Activated CD8-positive, alpha-beta T cell treated with anti-CD3 and anti-CD28 coated beads, Interleukin-2, amount 10 ng/mL, durations not matched to agents 7 days and 5 days (primary cell): ENCODE data around the gene ABCC12. TPM values are rescaled to one million over a fixed set of nuclear protein-coding genes. Genes with fewer than 3 reads are reported as not detected.

Experiments used
- ATAC-seq: fragments of 150-1000 bp; cut with Tn5 transposase; one replicate; pipeline ENCODE4 v1.10.0; 2021; ENCODE audit warnings: moderate library complexity
- CTCF ChIA-PET: fragments of 350-600 bp; sonication (Branson Sonifier 250); formaldehyde crosslinking; loops from one replicate; lab custom pipeline; 2021; ENCODE audit warnings: antibody characterized with exemption; lab: Charles Lee
- POLR2A ChIA-PET: fragments of 350-600 bp; sonication (Branson Sonifier 250); formaldehyde crosslinking; loops from one replicate; lab custom pipeline; 2021; ENCODE audit warnings: antibody characterized with exemption; lab: Charles Lee
- DNase-seq: peaks from one replicate; pipeline ENCODE4 v3.0.0-alpha.2; 2020
- H3K27ac Mint-ChIP-seq: one replicate; pipeline ENCODE4 v1.8.0; 2021; ENCODE audit warnings: mild to moderate bottlenecking, mixed read lengths
- H3K27me3 Mint-ChIP-seq: one replicate; pipeline ENCODE4 v1.8.0; 2021; ENCODE audit warnings: low read depth, mixed read lengths
- H3K36me3 Mint-ChIP-seq: one replicate; pipeline ENCODE4 v1.8.0; 2021; ENCODE audit warnings: low read depth, mixed read lengths
- H3K4me1 Mint-ChIP-seq: one replicate; pipeline ENCODE4 v1.8.0; 2021; ENCODE audit warnings: low read depth, mixed read lengths
- H3K4me3 Mint-ChIP-seq: one replicate; pipeline ENCODE4 v1.8.0; 2021; ENCODE audit warnings: mild to moderate bottlenecking, mixed read lengths
- H3K9me3 Mint-ChIP-seq: one replicate; pipeline ENCODE4 v1.8.0; 2022; ENCODE audit warnings: mixed read lengths; ENCODE audit not compliant: insufficient read depth
- total RNA-seq, 2 experiments: library from RNA; stranded (reverse); gene quantifications; one replicate each; pipeline ENCODE4 v1.2.3, GENCODE V29; 2021

The ABCC12 gene
- total RNA-seq, 2 experiments from 2014 or later, result not detected

- ChIA-PET POLR2A (no interaction called here), CTCF (interaction anchor here (0.6 to 4.4 kb wide), 31 partner anchors 9 to 1222 kb away, joined by 3 to 26 read pairs (median 4); partner anchors contain the start of gene NETO2)
- peak; percentile 96 for ATAC-seq
- Mint-ChIP-seq H3K4me3 (no peak overlapping the region), H3K27me3 (peaks cover 2% of the 10 kb centered on the region), H3K9me3 (no peaks in the 10 kb centered on the region), H3K27ac (no peak overlapping the region), H3K4me1 (peaks cover 11% of the 10 kb centered on the region), H3K36me3 (no peaks in the 10 kb centered on the region)
- peak; percentile 71 for DNase-seq
These were observed 9.3 kb upstream of the ABCC12 start for GRCh38 chr16:48164907-48165715.

DNA sequence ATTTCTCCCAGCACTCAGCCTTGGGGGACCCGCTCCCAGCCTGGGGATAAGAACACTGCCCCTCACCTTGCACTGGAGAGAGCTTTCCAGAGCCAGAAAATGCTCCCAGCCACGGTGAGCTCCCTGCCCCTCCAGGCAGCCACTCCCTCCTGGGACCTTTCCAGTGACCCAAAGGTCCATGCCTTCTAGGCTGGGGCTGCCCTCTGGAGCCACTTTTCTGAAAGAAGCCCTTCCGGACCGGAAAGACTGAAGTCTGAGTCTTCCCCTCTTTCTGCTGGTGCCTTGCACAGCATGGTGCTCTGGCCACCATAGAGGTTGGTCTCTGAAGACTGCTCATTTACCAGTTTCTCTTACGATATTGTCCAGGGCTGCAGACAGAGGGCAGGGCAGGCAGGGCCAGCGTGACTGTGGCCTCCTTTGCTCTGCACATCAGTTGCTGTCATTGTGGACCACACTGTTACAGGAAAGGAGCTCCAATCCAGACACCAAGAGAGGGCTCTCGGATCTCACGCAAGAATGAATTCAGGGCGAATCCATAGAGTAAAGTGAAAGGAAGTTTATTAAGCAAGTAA is 7.1 kb upstream of the ABCC12 start:
- Mint-ChIP-seq H3K9me3 (no peaks in the 10 kb centered on the region), H3K4me1 (peaks cover 16% of the 10 kb centered on the region), H3K27ac (no peak overlapping the region), H3K27me3 (peaks cover 6% of the 10 kb centered on the region), H3K4me3 (no peak overlapping the region), H3K36me3 (no peaks in the 10 kb centered on the region)
- ATAC-seq (no peak), DNase-seq (no peak)
- ChIA-PET CTCF (interaction anchor here (0.6 to 1.7 kb wide), 3 partner anchors 468 to 1022 kb away, joined by 3 to 5 read pairs (median 3); no protein-coding TSS in a partner anchor), POLR2A (no interaction called here)

GRCh38 chr16:48161906-48162305 is 6.1 kb upstream of the ABCC12 start:
- Mint-ChIP-seq H3K9me3 (no peaks in the 10 kb centered on the region), H3K36me3 (no peaks in the 10 kb centered on the region), H3K4me3 (no peak overlapping the region), H3K27me3 (peaks cover 8% of the 10 kb centered on the region), H3K4me1 (peaks cover 22% of the 10 kb centered on the region), H3K27ac (no peak overlapping the region)
- ATAC-seq (no peak), DNase-seq (no peak)
- POLR2A ChIA-PET, result no interaction called here
- CTCF ChIA-PET, result interaction anchor here (1.7 kb wide), 1 partner anchor 1020 kb away, joined by 5 read pairs; no protein-coding TSS in a partner anchor

GRCh38 chr16:48160575-48160974 is 4.8 kb upstream of the ABCC12 start:
- no peak overlapping the region for H3K27ac Mint-ChIP-seq
- peaks cover 22% of the 10 kb centered on the region for H3K4me1 Mint-ChIP-seq
- H3K9me3 Mint-ChIP-seq, result no peaks in the 10 kb centered on the region
- H3K36me3 Mint-ChIP-seq, result no peaks in the 10 kb centered on the region
- ATAC-seq, result no peak
- POLR2A ChIA-PET, result no interaction called here
- peaks cover 8% of the 10 kb centered on the region for H3K27me3 Mint-ChIP-seq
- CTCF ChIA-PET, result interaction anchor here (1.6 to 4.7 kb wide), 2 partner anchors 1017 to 1019 kb away, joined by 4 to 33 read pairs; partner anchors contain the start of gene NETO2
- DNase-seq, result no peak
- H3K4me3 Mint-ChIP-seq, result no peak overlapping the region

GRCh38 chr16:48158296-48158695 is 2.5 kb upstream of the ABCC12 start:
- CTCF ChIA-PET, result interaction anchor here (0.8 to 4.7 kb wide), 5 partner anchors 465 to 1120 kb away, joined by 4 to 33 read pairs (median 10); partner anchors contain the start of gene NETO2
- Mint-ChIP-seq H3K4me3 (no peak overlapping the region), H3K27ac (peak overlapping the region; percentile 14)

GRCh38 chr16:48157794-48158193 is 2.0 kb upstream of the ABCC12 start:
- DNase-seq, result no peak

More at GRCh38 chr16:48158296-48158695, 2.5 kb upstream of the ABCC12 start:
- Mint-ChIP-seq H3K27me3 (peaks cover 12% of the 10 kb centered on the region), H3K4me1 (peaks cover 14% of the 10 kb centered on the region), H3K9me3 (no peaks in the 10 kb centered on the region), H3K36me3 (no peaks in the 10 kb centered on the region)
- ATAC-seq (peak; percentile 50), DNase-seq (peak; percentile 42)
- POLR2A ChIA-PET, result no interaction called here

GRCh38 chr16:48157302-48157701 is 1.5 kb upstream of the ABCC12 start:
- peaks cover 12% of the 10 kb centered on the region for H3K27me3 Mint-ChIP-seq

More at GRCh38 chr16:48157794-48158193, 2.0 kb upstream of the ABCC12 start:
- no peak for ATAC-seq
- CTCF ChIA-PET, result interaction anchor here (0.8 to 4.7 kb wide), 8 partner anchors 9 to 1120 kb away, joined by 3 to 33 read pairs (median 4); partner anchors contain the start of gene NETO2
- Mint-ChIP-seq H3K27me3 (peaks cover 12% of the 10 kb centered on the region), H3K9me3 (no peaks in the 10 kb centered on the region), H3K4me3 (no peak overlapping the region), H3K4me1 (peaks cover 14% of the 10 kb centered on the region), H3K27ac (peak overlapping the region; percentile 8), H3K36me3 (no peaks in the 10 kb centered on the region)
- POLR2A ChIA-PET, result no interaction called here

GRCh38 chr16:48156790-48157209 is 1.0 kb upstream of the ABCC12 start:
- H3K27ac Mint-ChIP-seq, result no peak overlapping the region
- ATAC-seq, result peak; percentile 72
- H3K9me3 Mint-ChIP-seq, result no peaks in the 10 kb centered on the region
- POLR2A ChIA-PET, result interaction anchor here (0.7 kb wide), 1 partner anchor 1825 kb away, joined by 3 read pairs; no protein-coding TSS in a partner anchor
- H3K4me3 Mint-ChIP-seq, result no peak overlapping the region
- CTCF ChIA-PET, result interaction anchor here (1.1 to 4.7 kb wide), 8 partner anchors 8 to 1119 kb away, joined by 3 to 33 read pairs (median 5); partner anchors contain the start of gene NETO2
- H3K36me3 Mint-ChIP-seq, result no peaks in the 10 kb centered on the region
- H3K27me3 Mint-ChIP-seq, result peaks cover 10% of the 10 kb centered on the region
- H3K4me1 Mint-ChIP-seq, result peaks cover 14% of the 10 kb centered on the region
- peak; percentile 83 for DNase-seq

More at GRCh38 chr16:48157302-48157701, 1.5 kb upstream of the ABCC12 start:
- no peaks in the 10 kb centered on the region for H3K36me3 Mint-ChIP-seq
- H3K27ac Mint-ChIP-seq, result no peak overlapping the region
- no peaks in the 10 kb centered on the region for H3K9me3 Mint-ChIP-seq
- no peak for ATAC-seq
- no peak overlapping the region for H3K4me3 Mint-ChIP-seq
- DNase-seq, result no peak
- ChIA-PET POLR2A (interaction anchor here (0.7 kb wide), 1 partner anchor 1825 kb away, joined by 3 read pairs; no protein-coding TSS in a partner anchor), CTCF (interaction anchor here (1.1 to 4.7 kb wide), 6 partner anchors 9 to 1119 kb away, joined by 3 to 33 read pairs (median 8); partner anchors contain the start of gene NETO2)
- H3K4me1 Mint-ChIP-seq, result peaks cover 14% of the 10 kb centered on the region

DNA sequence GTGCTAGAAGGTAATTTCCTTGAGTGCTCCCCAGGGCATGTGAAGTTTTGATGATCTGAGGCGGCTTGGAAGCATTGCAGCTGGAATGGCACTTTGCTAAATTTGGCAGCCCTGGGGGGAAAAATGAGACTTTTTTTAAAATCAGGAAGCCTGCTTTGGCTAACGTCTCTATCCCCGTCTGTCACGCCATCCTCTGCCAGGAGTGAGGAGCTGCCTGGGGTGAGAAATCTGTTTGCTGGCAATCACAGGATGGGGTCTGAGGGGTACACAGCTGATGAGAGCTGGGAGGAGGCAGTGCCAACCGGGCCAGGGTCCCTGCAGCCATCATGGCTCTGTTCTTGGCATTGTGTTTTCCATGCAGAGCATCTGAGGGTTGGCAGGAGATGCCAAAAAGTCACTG is 2.0 kb downstream of the ABCC12 start:
- POLR2A ChIA-PET, result no interaction called here
- DNase-seq, result no peak
- H3K9me3 Mint-ChIP-seq, result no peaks in the 10 kb centered on the region
- H3K27ac Mint-ChIP-seq, result no peak overlapping the region
- CTCF ChIA-PET, result interaction anchor here (2.2 to 3.7 kb wide), 2 partner anchors 11 to 1012 kb away, joined by 5 to 18 read pairs; no protein-coding TSS in a partner anchor
- H3K4me1 Mint-ChIP-seq, result peaks cover 14% of the 10 kb centered on the region
- no peak for ATAC-seq
- no peak overlapping the region for H3K4me3 Mint-ChIP-seq
- peaks cover 12% of the 10 kb centered on the region for H3K27me3 Mint-ChIP-seq
- no peaks in the 10 kb centered on the region for H3K36me3 Mint-ChIP-seq

DNA sequence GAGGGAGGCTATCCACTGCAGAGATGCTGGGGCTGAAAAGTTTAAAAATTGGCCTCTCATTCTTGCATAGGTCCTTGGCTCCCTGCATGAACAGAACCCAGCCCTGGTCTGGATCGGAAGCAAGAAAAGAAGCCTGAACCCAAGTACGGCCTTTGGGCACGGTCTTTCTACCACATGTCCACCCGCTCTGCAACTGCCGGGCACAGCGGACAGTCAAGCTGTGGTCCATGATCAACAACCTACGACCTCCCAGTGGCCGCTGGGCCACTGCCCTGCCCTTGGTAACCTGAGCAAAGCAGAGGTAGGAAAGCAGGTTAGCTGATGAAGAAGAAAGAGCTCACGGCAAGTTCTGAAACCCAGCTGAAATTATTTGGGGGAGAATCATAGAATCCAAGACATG is 3.6 kb downstream of the ABCC12 start:
- POLR2A ChIA-PET, result no interaction called here
- H3K4me1 Mint-ChIP-seq, result peaks cover 4% of the 10 kb centered on the region
- H3K9me3 Mint-ChIP-seq, result no peaks in the 10 kb centered on the region
- DNase-seq (no peak), ATAC-seq (no peak)
- H3K27me3 Mint-ChIP-seq, result peaks cover 8% of the 10 kb centered on the region
- no peak overlapping the region for H3K4me3 Mint-ChIP-seq
- CTCF ChIA-PET, result interaction anchor here (2.2 to 3.7 kb wide), 2 partner anchors 13 to 1010 kb away, joined by 5 to 18 read pairs; no protein-coding TSS in a partner anchor
- H3K36me3 Mint-ChIP-seq, result no peaks in the 10 kb centered on the region
- no peak overlapping the region for H3K27ac Mint-ChIP-seq

DNA sequence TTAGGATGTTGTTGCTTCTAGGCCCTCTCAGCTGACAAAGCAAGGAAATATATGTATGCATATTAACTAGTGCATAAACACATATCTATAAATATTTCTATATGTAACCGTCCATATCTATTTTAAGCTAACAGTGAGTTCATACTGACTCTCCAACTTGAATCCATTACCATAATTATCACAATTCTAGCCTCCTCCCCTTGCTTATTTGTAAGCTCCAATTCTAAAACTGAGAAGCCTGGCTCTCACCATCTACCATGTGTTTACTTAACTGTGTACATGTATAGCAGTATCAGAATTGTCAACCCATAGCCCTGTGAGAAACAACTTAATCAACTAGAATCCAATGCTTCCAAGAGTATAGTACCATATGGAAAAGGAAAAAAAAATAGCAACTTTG is 5.1 kb downstream of the ABCC12 start:
- DNase-seq (no peak), ATAC-seq (no peak)
- H3K36me3 Mint-ChIP-seq, result no peaks in the 10 kb centered on the region
- no peaks in the 10 kb centered on the region for H3K4me1 Mint-ChIP-seq
- no peaks in the 10 kb centered on the region for H3K9me3 Mint-ChIP-seq
- POLR2A ChIA-PET, result no interaction called here
- H3K27ac Mint-ChIP-seq, result no peak overlapping the region
- CTCF ChIA-PET, result no interaction called here
- no peak overlapping the region for H3K4me3 Mint-ChIP-seq
- peaks cover 12% of the 10 kb centered on the region for H3K27me3 Mint-ChIP-seq
